NCI-H510A treated with DMSO at 0.1 percent for 48 hours (cell line): ENCODE measurements around the gene THBD.
A peak's percentile ranks its signal among the peaks of the same experiment; 100 is the strongest.

Source experiments
- DNase-seq: peaks from one replicate; lab custom pipeline; 2025; lab: John Stamatoyannopoulos, UW

THBD gene

GRCh38 chr20:23061734-23062561 lies 12.5 kb upstream of the THBD start:
- peak; percentile 22 for DNase-seq

DNA sequence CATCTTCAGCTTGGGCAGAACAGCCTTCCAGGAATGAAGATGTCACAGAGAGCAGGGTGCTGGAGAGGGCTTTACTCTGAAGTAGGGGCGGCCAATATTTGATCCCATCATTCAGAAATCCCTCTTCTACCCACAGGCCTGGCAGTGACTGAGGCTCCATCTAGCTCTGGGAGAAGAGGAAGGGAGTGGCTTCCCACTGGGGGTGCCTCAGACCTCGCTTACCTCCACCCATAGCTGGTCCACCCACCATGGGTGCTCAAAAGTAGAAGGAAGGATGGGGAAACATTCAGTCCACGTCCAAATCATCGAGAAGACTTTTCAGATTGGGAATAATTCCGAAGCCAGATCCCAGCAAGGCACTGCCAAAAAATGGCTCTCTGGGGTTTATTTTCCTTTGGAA lies 11.8 kb upstream of the THBD start:
- no peak for DNase-seq

DNA sequence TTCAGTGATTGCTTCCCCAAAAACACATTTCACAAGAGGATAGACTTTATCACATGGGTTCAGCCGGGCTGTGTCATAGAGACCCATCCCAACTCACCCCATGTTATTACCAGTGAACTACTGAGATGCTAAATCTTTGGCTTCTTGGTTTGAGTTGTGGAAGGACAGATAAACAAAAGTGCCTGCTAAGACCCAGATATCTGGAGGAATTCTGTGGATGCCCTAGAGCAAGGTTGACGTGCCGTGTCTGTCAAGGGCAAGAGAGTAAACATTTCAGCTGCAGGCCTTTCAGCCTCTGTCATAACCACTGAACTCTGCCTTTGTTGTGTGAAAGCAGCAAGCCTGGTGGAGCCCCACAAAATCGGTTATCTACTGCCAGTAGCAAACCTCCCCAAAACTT lies 11.2 kb upstream of the THBD start:
- no peak for DNase-seq

DNA sequence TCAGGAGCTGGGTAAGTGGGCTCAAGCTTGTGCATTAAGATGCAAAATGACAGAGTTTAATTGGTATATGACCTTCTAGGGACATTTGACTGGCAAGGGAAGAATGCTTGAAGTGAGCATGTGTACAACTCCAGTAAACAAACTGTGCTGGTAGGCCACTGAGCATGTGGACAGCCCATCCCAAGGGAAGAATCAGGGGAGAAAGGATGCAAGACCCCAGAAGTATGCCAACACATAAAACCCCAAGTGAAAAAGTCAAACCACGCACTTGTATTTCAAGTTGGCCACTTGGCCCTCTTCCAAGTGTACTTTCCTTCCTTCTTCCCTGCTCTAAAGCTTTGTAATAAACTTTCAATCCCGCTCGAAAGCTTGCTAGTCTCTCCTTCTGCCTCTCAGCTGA lies 10.4 kb upstream of the THBD start:
- no peak for DNase-seq

GRCh38 chr20:23059001-23059400 lies 9.5 kb upstream of the THBD start:
- no peak for DNase-seq

- no peak for DNase-seq
Observed at GRCh38 chr20:23058240-23058639, 8.8 kb upstream of the THBD start.

DNA sequence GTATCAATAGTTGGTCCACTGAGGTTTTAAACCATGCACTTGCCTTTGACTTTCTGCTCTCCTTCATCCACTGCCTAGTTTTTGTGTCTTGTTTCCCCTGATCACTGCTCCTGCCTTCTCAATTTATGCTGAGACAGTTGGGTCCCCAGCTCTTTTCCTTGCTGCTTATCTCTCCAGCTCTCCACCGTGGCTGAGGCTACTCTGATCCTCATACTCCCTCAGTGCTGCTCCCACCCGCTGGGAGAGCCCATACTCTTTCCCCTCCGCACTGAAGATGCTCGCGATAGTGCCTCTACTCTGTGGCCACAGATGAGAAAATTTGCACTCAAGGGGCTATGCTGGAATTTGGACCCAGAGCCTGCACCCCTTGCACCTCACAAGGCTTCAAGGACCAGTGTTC lies 3.4 kb upstream of the THBD start:
- DNase-seq, result no peak

DNA sequence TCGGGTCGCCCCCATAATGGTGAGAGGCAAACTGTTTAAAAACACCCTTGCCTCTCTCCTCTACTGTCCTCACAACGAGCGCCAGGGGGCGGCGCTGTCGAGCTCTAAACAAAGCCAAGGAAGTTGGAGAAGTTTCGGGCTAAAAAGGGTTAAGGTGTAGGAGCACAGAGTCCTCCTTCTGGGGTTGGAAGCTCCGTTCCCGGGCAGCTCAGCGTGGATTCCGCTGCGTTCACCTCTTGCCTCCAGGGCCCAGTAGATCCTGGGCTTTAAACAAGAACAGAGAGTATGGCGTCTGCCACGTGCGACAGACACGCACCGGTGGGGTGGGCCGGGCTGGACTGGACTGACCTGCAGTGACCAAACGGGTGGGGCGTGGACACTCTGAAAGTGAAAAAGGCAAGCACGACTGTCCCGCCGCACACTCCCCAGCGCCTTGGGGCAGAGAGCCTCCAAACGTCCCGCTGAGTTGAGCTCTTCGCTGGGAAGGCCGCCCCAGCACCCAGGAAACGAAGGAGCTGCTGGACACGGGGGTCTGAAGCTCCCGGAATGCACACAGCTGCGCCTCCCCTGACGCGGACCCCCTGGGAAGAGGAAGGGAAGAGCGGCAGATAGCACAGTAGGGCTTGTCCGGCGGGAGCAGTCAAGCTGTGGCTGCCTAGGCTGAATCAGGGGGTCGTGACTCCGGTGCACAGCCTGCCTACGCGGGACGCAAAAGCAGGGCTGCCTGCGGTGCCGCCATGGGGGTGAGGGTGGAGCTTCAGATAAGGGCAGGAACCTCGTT lies 1.6 kb upstream of the THBD start:
- peak; percentile 27 for DNase-seq

GRCh38 chr20:23050076-23050838 lies 785 bp upstream of the THBD start:
- DNase-seq, result no peak

DNA sequence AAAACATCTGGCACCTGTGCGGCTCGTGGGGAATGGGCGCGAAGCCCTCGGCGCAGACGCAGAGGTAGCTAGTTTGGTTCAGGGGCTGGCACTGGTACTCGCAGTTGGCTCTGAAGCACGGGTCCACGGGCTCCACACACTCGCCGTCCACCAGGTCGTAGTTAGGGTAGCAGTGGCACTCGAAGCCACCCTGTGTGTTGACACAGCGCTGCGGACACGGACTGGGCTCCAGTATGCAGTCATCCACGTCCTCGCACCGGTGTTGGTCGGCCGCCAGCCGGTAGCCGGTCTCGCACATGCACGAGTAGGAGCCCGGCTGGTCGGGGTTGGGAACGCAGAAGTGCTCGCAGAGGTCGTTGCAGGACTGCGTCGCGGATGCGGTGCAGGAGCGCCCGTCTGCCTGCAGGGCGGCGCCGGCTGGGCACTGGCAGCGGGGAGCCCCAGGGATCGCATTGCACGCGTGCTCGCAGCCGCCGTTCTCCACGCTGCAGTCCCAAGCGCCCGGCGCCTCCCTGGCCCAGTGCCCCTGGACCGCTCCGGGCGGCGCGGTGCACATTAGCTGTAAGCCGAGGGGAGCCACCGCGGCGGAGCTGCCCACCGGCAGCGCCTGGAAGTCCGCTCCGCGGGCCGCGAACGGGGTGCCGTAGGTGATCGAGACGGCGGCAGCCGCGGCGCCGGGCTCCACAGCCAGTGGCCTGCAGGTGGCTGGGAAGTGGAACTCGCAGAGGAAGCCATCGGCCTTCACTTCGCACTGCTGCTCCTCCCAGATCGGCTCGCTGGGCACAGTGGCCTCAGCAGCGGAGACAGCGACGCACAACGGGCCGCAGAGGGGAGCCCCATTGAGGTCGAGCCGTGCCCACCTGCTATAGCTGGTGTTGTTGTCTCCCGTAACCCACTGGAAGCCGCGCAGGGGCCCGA lies 930 bp downstream of the THBD start:
- peak; percentile 77 for DNase-seq

DNA sequence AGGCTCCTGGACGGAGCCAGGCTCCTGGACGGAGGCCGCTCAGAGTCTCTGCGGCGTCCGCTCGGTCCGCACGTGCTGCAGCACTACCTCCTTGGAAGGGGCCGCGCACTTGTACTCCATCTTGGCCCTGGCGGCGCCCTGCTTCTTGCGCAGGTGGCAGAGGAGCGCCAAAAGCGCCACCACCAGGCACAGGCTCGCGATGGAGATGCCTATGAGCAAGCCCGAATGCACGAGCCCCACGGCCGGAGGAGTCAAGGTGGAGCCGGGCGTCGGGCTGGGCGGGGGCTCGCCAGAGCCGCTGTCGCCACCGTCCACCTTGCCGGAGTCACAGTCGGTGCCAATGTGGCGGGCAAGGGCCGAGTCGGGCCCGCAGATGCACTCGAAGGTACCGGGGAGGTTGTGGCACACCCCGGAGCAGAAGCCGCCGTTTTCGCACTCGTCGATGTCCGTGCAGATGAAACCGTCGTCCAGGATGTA lies 1.7 kb downstream of the THBD start:
- DNase-seq, result peak; percentile 56

DNA sequence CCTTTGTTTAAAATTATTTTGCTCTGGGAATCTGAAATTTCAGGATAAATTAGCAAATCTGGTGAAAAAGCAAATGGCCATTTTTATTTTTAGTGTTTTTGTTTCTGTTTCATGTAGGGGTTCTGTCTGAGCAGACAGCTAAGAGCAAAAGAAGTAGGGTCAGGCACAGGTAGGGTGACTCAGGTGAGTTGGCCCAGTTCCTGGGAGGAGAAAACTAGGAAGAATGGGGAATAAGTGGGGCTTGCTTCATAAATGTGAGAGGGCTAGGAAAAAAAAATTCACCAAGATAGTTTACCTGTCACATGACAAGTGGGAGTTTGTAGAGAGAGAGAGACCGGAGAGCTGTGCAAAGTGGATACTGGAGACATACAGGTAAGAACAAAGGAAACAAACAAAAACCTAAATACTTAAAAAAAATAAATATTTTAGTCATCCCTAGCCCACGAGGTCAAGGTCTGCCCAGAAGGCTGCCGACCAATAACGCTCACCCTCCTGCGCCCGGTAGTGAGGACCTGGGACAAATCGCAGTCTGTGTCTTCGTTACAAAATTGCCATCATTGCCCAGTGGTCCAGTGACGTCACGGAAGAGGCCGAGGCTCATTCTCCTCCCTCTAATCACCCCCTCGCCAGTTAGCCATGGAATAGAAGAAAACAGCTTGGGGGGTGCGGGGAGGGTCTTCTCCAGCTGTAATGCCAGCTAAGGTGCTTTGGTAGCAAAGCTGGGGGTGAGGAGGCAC lies 2.3 kb downstream of the THBD start:
- peak; percentile 56 for DNase-seq

- peak; percentile 27 for DNase-seq
Observed at GRCh38 chr20:23046431-23046830, 3.0 kb downstream of the THBD start.

- no peak for DNase-seq
Observed at GRCh38 chr20:23043376-23043775, 6.1 kb downstream of the THBD start.

- no peak for DNase-seq
Observed at GRCh38 chr20:23042270-23042669, 7.2 kb downstream of the THBD start.

DNA sequence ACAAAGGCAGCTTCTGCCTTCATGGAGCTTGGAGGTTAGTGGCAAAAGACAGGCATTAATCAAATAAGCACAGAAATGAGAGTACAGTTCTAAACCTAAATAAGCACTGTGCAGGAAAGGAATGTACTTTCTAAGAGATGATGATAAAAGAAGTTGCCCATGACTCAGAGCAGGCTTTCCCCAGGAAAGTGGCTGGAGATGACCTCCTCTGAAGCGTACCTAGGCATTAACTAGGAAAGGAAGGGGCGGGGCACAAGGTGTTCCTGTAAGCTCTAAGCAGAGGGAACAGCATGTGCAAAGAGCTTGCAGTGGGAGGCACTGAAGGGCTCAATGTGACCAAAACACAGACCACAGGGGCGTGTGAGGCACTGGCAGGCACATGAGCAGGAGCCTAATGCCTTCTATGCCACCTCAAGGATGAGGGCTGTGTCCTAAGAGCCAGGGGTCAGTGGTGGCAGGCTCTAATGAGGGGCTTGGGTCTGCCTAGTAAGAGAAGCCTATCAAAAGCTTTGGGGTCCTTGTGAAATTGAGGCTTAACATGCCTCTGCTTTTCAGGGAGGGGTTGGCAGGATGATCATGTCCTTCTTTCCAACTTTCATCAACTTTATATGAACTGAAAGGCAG lies 9.5 kb downstream of the THBD start:
- no peak for DNase-seq

DNA sequence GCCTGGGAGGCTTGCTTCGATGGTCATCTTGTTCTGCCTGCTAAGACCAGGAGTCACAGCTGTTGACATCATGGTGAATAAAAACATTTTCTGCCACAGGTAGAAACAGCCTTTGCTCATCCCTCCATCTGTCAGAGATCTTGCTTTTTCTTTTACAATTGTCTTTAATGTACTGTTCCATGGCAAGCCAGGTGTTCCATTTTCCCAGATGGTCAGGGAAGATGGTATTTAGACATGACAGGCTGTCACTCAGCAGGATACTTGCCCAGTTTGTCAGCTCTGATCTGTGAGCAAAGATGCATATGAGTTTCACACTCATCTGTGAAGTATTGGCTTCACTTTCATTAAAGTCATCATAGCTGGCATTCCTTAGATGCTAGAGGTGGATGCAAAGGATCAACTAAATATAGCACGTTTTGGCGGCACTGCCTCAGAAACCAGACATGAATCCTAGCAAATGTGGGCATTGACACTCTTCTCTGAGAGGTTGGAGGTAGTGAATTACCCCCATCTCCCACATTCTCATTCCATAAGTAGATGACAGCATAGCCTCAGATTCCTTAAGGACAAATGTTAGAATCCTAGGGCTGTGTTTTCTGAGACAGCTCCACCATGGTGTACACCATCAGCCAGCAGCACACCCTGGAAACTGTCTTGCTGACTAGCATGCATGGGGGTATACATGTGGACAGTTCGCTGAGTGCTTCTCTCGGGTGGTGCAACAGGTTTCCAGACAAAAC lies 10.2 kb downstream of the THBD start:
- no peak for DNase-seq

DNA sequence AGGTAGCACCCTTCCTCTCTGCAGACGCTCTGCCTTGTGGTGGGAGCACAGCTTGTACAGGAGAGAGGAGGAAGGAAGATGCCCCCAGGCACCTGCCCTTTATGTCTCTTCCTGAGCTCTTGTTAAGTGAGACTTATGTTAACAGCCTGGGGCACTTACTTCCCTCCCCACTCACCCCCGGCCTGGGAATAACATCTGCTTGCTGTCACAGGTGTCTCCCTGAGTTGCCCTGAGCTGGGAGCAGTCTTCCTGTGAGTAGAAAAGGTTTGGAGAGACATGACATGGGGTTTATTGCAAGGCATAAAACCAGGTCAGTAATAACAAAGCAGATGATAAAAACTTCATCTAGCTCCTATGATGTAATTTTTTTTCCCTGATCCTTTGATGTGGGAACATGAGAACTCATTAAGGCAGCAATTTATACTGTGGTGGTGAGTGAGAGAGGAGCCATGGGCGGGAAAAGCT lies 12.4 kb downstream of the THBD start:
- DNase-seq, result peak; percentile 92

GRCh38 chr20:23036371-23036770 lies 13.1 kb downstream of the THBD start:
- DNase-seq, result no peak
